Stimulated activated naive CD8-positive, alpha-beta T cell treated with anti-CD3 and anti-CD28 coated beads, Interleukin-15, amount 100 ng/mL, for 72 hours (primary cell): ENCODE results near the gene PTGS1.
"Not testable (repeated sequence)": the region's sequence is repeated elsewhere in the genome, so short reads cannot be mapped to it uniquely, and the experiment has no call there.

ENCODE experiments used
- ATAC-seq: fragments of 150-1000 bp; cut with Tn5 transposase; 2 replicates; pipeline ENCODE4 v1.10.0; 2021; ENCODE audit warnings: mild to moderate bottlenecking, moderate library complexity
- DNase-seq, 2 donors: peaks; one replicate each; pipeline ENCODE4 v3.0.0; 2021 to 2022
- H3K27ac Mint-ChIP-seq, 2 donors: one replicate each; pipeline ENCODE4 v1.8.0; 2022; ENCODE audit warnings: mild to moderate bottlenecking in 2 of 2, mixed read lengths in 2 of 2, moderate library complexity in 2 of 2
- H3K27me3 Mint-ChIP-seq: one replicate; pipeline ENCODE4 v1.8.0; 2022; ENCODE audit warnings: mixed read lengths
- H3K4me1 Mint-ChIP-seq: one replicate; pipeline ENCODE4 v1.8.0; 2022; ENCODE audit warnings: mild to moderate bottlenecking, mixed read lengths
- H3K4me3 Mint-ChIP-seq, 2 donors: one replicate each; pipeline ENCODE4 v1.8.0; 2022; ENCODE audit warnings: mild to moderate bottlenecking in 2 of 2, mixed read lengths in 2 of 2, moderate library complexity in 1 of 2
- H3K9me3 Mint-ChIP-seq, 2 donors: one replicate each; pipeline ENCODE4 v1.8.0; 2022; ENCODE audit warnings: mixed read lengths in 2 of 2

PTGS1 gene

DNA sequence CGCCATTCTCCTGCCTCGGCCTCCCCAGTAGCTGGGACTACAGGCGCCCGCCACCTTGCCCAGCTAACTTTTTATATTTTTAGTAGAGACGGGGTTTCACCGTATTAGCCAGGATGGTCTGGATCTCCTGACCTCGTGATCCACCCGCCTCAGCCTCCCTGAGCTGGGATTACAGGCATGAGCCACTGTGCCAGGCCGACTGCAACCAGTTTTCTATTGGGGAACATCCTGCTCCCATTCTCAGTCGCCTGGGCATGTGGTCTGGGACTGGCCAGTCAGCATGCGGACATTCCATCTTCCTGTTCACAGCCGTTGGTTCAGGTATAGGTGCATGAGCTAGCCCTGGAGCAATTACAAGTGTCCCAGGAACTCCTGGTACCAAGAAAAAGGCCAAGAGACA is 7.7 kb upstream of the PTGS1 start:
- H3K4me1 Mint-ChIP-seq, H3K9me3 Mint-ChIP-seq, H3K4me3 Mint-ChIP-seq, H3K27me3 Mint-ChIP-seq, DNase-seq, ATAC-seq, H3K27ac Mint-ChIP-seq: not testable (repeated sequence)

DNA sequence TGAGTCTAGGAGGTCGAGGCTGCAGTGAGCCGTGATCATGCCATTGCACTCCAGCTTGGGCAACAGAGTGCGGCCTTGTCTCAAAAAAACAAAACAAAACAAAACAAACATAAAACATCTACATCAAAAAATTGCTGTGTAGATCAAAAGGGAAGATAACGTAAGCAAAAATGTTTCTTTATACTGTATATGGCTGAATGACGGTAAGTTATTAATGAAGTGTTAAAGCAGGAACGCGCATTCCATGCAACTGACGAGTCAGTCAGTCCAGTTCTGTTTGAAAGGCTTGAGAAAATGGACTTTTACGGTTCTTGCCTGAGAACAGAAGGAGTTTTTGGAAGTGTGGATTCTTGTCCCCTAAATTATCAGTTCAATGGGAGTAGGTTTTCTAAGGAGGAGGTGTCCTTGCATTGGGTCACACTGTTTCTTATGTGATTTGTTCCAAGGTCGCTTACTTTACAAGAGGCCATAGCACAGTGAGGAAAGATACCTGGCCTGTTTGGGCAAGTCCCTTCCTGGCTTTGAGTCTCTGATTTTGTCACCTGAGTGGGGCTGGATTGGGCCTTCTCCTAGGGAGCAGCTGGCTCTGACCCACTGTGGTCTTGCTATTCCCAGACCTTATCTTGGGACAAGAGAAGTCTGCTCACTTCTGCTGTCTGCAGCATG is 6.6 kb upstream of the PTGS1 start:
- no peak for DNase-seq
- no peak overlapping the region for H3K27ac Mint-ChIP-seq
- no peak overlapping the region for H3K4me3 Mint-ChIP-seq
- peaks cover 0 to 4% of the 10 kb centered on the region in 2 donors for H3K9me3 Mint-ChIP-seq
- no peaks in the 10 kb centered on the region for H3K27me3 Mint-ChIP-seq
- ATAC-seq: no peak
- peaks cover 6% of the 10 kb centered on the region for H3K4me1 Mint-ChIP-seq

DNA sequence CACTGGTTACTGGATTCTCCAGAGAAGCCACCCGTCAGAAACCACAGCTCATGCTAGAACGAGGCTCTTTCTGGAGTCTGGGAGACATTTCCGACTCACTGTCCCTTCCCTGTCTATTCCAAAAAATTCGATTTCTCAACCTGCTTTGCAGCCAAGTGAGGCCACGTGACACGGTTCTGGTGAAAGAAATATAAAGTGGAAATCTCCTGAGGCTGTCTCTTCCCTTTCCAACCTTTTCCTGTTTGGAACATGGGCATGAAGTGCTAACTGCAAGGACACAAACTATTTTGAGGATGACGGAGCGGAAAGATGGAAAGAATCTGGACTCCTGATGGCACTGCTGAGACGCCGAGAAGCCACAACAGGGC is 6.1 kb upstream of the PTGS1 start:
- Mint-ChIP-seq H3K4me1 (peaks cover 6% of the 10 kb centered on the region), H3K9me3 (peaks cover 0 to 4% of the 10 kb centered on the region in 2 donors), H3K27ac (no peak overlapping the region), H3K4me3 (no peak overlapping the region), H3K27me3 (no peaks in the 10 kb centered on the region)
- no peak for ATAC-seq
- DNase-seq: no peak

DNA sequence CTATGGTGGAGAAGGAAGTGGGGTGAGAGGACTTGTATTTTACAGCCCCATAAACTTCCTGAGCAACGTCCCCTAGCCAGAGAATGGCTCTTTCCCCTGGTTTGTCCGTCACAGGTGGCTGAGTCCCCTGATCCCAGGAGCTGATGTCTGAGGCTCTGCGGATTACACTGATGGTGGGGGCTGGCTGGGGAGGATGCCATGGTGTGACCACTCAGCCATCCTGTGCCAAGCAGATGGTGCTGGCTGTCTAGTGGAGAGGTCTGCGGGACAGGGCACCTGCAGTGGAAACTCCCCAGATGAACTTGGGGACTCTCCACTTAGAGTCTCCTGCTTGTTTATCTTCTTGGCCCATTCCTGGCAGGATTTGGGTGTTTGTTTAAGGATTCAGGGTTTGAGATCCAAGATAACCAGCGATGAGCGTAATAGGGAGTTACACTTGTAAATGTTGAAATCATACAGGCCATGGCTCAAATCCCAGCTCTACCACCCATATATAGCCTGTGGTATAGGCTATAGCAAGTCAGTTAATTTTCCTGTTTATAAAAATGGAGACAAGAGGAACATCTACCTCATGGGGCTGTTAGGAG is 4.7 kb upstream of the PTGS1 start:
- peaks cover 14% of the 10 kb centered on the region for H3K27me3 Mint-ChIP-seq
- DNase-seq (no peak), ATAC-seq (no peak)
- peaks cover 12% of the 10 kb centered on the region for H3K4me1 Mint-ChIP-seq
- peaks cover 0 to 4% of the 10 kb centered on the region in 2 donors for H3K9me3 Mint-ChIP-seq
- no peak overlapping the region for H3K27ac Mint-ChIP-seq
- no peak overlapping the region for H3K4me3 Mint-ChIP-seq

DNA sequence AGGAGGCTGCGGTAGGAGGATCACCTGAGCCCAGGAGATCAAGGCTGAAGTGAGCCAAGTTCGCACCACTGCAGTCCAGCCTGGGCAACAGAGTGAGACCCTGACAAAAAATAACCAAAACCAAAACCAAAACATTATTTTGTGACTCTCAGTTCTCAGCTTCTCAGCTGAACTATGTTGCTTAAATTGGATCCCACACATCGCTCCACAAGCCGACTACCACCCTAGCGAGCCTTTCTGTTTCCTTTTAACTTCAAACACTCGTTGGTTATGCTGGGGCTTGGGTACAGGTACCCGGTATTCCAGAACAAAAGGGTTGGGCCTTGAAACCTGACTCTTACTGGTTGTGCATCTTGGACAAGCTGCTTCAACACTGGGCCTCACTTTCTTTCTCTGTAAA is 3.8 kb upstream of the PTGS1 start:
- H3K4me1 Mint-ChIP-seq: peaks cover 14% of the 10 kb centered on the region
- DNase-seq: no peak
- H3K27me3 Mint-ChIP-seq: peaks cover 23% of the 10 kb centered on the region
- no peak for ATAC-seq
- H3K4me3 Mint-ChIP-seq: no peak overlapping the region
- H3K9me3 Mint-ChIP-seq: peaks cover 0 to 4% of the 10 kb centered on the region in 2 donors
- H3K27ac Mint-ChIP-seq: no peak overlapping the region

DNA sequence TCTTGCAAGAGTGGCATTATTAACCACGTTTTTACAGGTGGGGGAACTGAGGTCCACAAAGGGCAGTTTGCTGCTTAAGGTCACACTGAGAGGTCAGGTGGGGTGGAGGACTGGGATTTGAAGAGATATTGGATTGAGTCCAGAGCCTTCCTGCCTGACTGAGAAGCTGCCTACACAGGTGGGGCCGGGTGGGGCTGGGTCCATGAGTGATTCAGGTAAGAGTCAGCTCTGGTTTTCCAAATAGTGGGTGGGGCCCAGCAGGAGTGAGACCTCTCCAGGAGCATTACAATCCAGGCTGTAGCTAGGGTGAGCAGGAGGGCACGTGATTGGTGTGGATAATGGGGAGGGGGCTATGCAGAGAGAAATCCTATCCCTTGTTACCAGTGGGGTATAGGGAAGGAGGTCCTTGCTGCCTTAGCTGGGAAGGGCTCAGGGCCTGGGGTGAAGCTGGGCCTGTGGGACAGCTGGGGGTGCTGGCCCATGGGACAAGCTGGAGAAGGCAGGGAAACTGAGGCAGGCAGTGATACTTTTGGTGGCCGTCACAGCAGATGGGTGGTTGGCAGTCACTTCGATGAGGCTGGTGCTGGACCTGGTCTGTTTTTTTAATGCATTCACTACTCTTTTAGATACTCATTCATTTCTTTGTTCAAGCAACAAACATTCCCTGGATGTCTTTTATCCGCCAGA is 2.9 kb upstream of the PTGS1 start:
- Mint-ChIP-seq H3K27ac (no peak overlapping the region), H3K4me1 (peaks cover 14% of the 10 kb centered on the region), H3K4me3 (no peak overlapping the region), H3K27me3 (peaks cover 31% of the 10 kb centered on the region), H3K9me3 (peaks cover 0 to 4% of the 10 kb centered on the region in 2 donors)
- DNase-seq: no peak
- ATAC-seq: no peak

DNA sequence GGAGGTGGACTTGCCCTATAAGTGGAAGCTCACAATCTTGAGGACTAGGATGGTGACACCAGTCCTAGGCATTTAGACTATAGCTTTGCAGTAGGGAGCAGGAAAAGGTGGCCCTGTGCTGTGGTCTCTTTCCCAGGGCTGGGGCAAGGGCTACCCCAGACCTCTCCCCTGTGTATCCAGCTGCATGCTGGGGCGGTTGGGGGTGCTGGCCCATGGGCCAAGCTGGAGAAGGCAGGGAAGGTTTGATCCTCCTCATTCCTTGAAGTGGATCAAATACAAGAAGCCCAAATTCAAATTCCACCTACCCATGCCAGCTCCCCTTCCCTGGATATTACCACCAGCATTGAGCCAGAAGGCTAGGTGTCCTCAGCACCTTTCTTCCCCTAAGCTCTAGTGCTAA is 2.2 kb upstream of the PTGS1 start:
- DNase-seq (no peak), ATAC-seq (no peak)
- Mint-ChIP-seq H3K27me3 (peaks cover 37% of the 10 kb centered on the region), H3K4me3 (no peak overlapping the region), H3K4me1 (peaks cover 14% of the 10 kb centered on the region), H3K27ac (no peak overlapping the region), H3K9me3 (peaks cover 0 to 4% of the 10 kb centered on the region in 2 donors)

DNA sequence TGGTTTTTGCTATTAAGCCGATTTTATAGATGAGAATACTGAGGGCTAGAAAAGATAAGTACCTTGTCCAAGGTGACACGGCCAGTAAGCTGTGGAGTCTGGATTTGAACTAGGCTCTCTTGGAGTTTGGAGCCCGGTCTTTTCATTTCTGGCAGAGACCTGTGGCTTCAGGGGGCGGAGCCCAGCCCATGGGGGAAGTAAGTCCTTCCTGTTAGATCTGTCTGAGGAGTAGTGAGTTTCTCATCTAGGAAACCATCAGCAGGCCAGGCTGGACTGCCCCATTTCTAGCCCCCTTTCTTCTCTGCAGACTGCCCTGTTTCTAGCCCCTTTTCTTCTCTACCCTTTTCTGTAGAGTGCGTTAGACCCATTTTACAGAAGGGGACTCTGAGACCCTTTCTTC is 521 bp upstream of the PTGS1 start:
- H3K4me1 Mint-ChIP-seq: peaks cover 14% of the 10 kb centered on the region
- DNase-seq (no peak), ATAC-seq (no peak)
- peaks cover 43% of the 10 kb centered on the region for H3K27me3 Mint-ChIP-seq
- H3K9me3 Mint-ChIP-seq: peaks cover 0 to 4% of the 10 kb centered on the region in 2 donors
- H3K27ac Mint-ChIP-seq: no peak overlapping the region
- peak overlapping the region; percentile 67 to 76 for H3K4me3 Mint-ChIP-seq

DNA sequence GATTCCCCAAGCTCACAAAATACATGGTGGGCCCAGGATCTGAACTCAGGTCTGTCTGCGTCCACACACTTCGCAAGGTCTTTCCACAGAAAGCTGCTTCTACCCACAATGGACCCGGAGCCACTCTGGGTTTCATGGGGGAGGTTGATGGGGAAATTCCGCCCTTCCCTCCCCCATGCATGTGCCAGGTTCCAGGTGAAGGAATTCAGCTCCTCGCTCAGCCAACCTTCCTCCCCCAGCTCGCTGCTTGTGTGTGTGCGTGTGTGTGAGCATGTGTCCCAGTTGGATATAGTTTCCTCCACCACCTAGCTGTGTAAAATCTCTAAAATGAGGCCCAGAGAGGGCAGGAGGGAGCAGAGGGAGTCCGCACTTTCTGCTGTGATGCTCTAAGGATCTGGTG is 1.0 kb downstream of the PTGS1 start:
- peaks cover 0 to 4% of the 10 kb centered on the region in 2 donors for H3K9me3 Mint-ChIP-seq
- peaks cover 51% of the 10 kb centered on the region for H3K27me3 Mint-ChIP-seq
- no peak overlapping the region for H3K4me3 Mint-ChIP-seq
- H3K4me1 Mint-ChIP-seq: peaks cover 14% of the 10 kb centered on the region
- ATAC-seq (no peak), DNase-seq (no peak)
- no peak overlapping the region for H3K27ac Mint-ChIP-seq

DNA sequence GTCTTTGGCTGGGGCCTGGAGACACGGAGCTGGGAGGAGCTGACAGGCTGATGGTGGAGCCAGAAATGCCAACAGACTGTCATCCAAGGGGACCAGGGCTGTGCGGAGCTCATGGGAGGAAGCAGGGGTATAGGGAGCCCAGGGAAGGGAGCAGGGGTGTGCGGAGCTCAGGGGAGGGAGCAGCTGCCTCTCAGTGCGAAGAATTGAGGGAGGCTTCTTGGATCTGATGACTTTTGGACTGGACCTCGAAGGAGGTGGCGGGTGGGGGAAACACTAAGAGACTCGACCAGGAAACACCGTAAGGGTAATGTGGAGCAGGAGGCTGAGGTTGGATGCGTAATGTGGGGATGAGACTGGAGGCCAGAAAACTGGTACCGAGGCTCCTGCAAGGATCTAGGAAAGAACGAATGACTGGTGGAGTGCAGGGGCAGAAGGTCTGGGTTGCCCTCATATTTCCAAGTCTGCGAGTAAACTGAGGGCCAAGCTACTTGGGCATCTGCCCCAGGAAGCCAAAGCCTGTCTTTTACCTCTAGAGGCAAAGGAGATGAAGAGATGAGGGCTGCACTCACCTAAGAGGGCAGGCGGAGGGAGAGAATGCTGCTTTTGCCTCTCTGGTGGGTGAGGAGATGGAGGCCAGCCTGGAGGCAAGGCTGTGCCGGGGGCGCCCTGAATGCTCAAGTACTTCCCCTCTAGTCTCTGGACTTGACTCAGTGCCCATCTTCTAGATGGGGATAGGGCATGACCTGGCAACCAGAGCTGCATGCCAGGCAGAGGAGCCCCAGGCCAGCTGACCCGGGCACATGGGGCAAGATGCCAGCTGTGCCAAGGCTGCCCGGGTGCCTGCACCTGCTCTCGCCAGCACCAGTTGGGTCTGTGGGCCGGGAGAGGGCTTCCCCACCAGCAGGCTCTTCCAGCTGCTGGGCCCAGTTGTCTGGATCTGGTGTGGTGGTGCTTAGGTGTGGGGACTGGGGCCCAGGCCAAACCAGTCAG is 2.3 kb downstream of the PTGS1 start:
- Mint-ChIP-seq H3K4me1 (peaks cover 24% of the 10 kb centered on the region), H3K9me3 (peaks cover 0 to 4% of the 10 kb centered on the region in 2 donors), H3K4me3 (no peak overlapping the region), H3K27ac (no peak overlapping the region), H3K27me3 (peaks cover 58% of the 10 kb centered on the region)
- no peak for DNase-seq
- ATAC-seq: no peak

DNA sequence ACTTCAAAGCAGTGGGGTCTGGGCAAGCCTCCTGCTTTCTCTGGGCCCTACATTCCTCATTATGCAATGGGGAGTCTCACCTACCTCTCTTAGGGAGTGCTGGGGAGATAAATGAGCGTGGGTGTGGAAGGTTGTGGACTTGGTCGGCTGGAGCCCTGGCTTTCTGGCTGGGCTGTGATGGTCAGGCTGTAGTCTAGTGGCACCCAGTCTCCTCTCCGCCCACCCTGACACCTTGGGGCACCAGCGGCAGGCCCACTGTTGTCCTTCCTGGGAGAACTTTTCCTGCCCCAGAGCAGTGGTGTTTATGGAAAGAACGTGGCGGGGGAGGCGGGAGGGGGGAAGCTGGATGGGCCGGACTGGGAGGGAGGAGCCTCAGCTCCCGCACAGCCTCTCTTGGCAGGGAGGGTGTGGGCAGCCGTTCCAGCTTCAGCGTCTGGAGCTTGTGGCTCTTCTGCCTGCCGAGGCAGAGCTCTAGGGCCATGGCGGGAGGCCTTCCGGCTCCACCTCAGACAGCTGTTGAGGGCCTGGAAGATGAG is 4.1 kb downstream of the PTGS1 start:
- no peak for ATAC-seq
- no peak for DNase-seq
- no peaks in the 10 kb centered on the region for H3K9me3 Mint-ChIP-seq
- no peak overlapping the region for H3K4me3 Mint-ChIP-seq
- peaks cover 65% of the 10 kb centered on the region for H3K27me3 Mint-ChIP-seq
- H3K27ac Mint-ChIP-seq: peak overlapping the region in 1 of 2 donors; percentile 51
- peaks cover 26% of the 10 kb centered on the region for H3K4me1 Mint-ChIP-seq

DNA sequence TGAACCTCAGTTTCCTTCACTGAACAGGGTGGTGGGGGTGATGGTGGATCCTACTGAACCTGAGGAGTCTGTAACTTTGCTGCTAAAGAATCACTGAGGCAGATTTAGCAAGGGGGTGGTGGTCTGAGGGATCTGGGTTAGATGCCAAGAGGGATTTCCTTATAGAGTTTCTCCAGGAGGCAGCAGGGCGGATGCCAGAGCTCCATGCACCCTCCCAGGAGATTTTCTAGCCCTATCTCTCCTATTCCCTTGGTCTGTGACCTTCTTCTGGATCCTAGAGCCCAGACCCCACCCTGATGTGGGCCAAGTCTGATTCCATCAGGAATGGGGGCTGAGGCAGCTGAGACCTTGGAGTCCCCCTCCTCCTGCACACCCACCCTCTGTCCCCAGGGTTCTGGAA is 6.0 kb downstream of the PTGS1 start:
- H3K9me3 Mint-ChIP-seq: no peaks in the 10 kb centered on the region
- DNase-seq: no peak
- H3K27ac Mint-ChIP-seq: no peak overlapping the region
- H3K4me3 Mint-ChIP-seq: no peak overlapping the region
- ATAC-seq: no peak
- peaks cover 12% of the 10 kb centered on the region for H3K4me1 Mint-ChIP-seq
- peaks cover 46% of the 10 kb centered on the region for H3K27me3 Mint-ChIP-seq

DNA sequence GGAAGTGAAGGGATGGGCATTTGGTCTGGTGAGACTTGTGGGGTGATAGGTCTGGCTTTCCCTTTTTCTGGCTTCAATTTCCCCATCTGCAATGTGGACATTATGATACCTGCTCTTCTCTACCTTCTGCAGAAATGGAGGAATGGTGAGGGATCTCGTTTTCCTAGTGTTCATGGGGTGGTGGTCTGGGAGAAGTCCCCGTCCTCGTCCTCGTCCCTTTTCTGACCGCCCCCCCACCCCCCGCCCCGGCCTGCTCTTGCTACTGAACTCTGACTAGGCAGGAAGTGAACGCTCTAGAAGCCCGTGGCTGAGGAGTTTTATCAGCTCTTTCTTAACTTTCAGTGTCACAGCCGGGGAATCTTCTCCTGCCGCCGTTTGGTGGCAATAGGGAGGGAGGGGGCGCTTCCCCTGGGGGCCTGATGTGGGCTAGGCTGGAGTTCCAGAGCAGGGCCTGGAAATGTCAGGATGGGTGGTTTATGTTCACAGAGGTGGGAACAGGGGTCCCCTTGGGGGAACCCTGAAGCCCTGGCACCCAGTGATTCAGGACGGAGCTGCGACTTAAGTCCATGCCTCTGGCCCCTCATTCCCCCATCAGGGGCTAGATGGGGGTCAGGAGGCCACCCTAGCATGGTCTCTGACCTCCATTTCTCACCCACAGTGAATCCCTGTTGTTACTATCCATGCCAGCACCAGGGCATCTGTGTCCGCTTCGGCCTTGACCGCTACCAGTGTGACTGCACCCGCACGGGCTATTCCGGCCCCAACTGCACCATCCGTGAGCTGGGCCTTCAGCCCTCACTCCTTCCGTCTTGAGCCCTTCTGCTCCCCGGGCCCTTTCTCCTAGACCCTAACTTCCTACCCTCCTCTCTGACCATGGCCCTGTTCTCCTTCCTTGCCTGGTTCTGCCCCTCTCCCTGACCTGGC is 6.7 kb downstream of the PTGS1 start:
- H3K27ac Mint-ChIP-seq: peak overlapping the region in 1 of 2 donors; percentile 37
- H3K4me3 Mint-ChIP-seq: no peak overlapping the region
- peaks cover 12% of the 10 kb centered on the region for H3K4me1 Mint-ChIP-seq
- peaks cover 39% of the 10 kb centered on the region for H3K27me3 Mint-ChIP-seq
- ATAC-seq (no peak), DNase-seq (no peak)
- H3K9me3 Mint-ChIP-seq: no peaks in the 10 kb centered on the region

DNA sequence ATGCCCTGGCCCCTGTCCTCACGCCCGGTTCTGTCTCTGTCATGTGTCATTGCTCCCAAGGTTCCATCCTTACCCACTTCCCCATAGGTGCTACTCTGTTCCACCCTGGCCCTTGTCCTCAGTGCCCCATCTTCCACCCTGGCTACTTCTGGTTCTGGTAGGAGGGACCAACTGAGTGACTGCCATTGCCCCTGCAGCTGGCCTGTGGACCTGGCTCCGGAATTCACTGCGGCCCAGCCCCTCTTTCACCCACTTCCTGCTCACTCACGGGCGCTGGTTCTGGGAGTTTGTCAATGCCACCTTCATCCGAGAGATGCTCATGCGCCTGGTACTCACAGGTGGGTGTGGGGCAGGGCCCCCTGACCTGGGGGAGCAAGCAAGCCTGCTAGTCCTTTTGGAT is 7.4 kb downstream of the PTGS1 start:
- no peak overlapping the region for H3K4me3 Mint-ChIP-seq
- no peak for ATAC-seq

More for the DNA sequence above, 7.4 kb downstream of the PTGS1 start:
- H3K27ac Mint-ChIP-seq: no peak overlapping the region
- H3K9me3 Mint-ChIP-seq: no peaks in the 10 kb centered on the region
- H3K27me3 Mint-ChIP-seq: peaks cover 32% of the 10 kb centered on the region
- peaks cover 12% of the 10 kb centered on the region for H3K4me1 Mint-ChIP-seq
- DNase-seq: no peak
